WERI-Rb-1 (cell line): ENCODE data around the gene INHBB.

Source experiments
- DNase-seq: peaks from one replicate; pipeline ENCODE4 v3.0.0-alpha.2; 2020
- H3K27ac ChIP-seq: fragments of 250-450 bp; sonication (Bioruptor Pico); 2 replicates; pipeline ENCODE4 v1.5.1; 2020; ENCODE audit warnings: mild to moderate bottlenecking, moderate library complexity
- H3K27me3 ChIP-seq: fragments of 250-450 bp; sonication (Bioruptor Pico); 2 replicates; pipeline ENCODE4 v1.5.1; 2021; ENCODE audit warnings: mild to moderate bottlenecking, low read depth, moderate library complexity; ENCODE audit not compliant: insufficient read depth, severe bottlenecking
- H3K36me3 ChIP-seq: fragments of 250-450 bp; sonication (Bioruptor Pico); 2 replicates; pipeline ENCODE4 v1.5.1; 2020; ENCODE audit warnings: mild to moderate bottlenecking, moderate library complexity
- H3K4me3 ChIP-seq: 2 replicates; pipeline ENCODE4 v1.5.1; 2011; ENCODE audit warnings: low read depth, mild to moderate bottlenecking, control low read depth, low read length
- H3K9me3 ChIP-seq: fragments of 250-450 bp; sonication (Bioruptor Pico); 2 replicates; pipeline ENCODE4 v1.5.1; 2021; ENCODE audit warnings: mild to moderate bottlenecking, moderate library complexity; ENCODE audit not compliant: severe bottlenecking
- TF ChIP-seq, protein P1 (sequence below): IDR thresholded peaks from 2 replicates; pipeline ENCODE4 v1.5.1; 2011; ENCODE audit warnings: low read depth, mild to moderate bottlenecking, control low read depth, inconsistent platforms, low read length

The INHBB gene

DNA sequence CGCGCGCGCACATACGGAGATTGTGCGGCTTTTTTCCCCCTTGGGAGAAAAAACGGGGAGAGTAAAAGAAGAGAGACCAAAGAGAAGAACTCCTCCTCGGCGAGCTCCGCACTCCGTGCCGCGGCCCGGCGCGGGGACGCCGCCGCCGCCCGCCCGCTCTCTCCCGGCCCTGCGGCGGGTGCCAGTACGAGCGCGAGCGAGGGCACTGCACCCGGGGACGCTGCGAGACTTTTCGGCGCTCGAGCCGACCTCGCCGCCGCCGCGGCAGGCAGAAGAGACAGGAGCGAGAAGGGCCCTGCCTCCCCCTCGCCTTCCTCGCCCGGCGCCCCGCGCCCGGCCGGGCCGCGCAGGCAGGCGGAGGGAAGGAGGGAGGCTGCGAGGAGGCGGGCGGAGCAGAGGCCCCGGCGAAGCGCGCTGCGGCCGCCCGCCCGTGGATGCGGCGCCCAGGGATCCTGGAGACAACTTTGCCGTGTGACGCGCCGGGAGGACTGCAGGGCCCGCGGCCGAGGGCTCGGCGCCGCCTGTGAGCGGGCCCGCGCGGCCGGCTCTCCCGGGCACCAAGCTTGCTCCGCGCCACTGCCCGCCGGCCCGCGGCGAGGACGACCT, 857 bp upstream of the INHBB start:
- Histone ChIP-seq H3K36me3 (no peaks in the 10 kb centered on the region), H3K27me3 (peaks cover 29% of the 10 kb centered on the region), H3K27ac (no peak overlapping the region), H3K9me3 (no peaks in the 10 kb centered on the region), H3K4me3 (peak overlapping the region; percentile 30)
- TF ChIP-seq, protein P1, sequence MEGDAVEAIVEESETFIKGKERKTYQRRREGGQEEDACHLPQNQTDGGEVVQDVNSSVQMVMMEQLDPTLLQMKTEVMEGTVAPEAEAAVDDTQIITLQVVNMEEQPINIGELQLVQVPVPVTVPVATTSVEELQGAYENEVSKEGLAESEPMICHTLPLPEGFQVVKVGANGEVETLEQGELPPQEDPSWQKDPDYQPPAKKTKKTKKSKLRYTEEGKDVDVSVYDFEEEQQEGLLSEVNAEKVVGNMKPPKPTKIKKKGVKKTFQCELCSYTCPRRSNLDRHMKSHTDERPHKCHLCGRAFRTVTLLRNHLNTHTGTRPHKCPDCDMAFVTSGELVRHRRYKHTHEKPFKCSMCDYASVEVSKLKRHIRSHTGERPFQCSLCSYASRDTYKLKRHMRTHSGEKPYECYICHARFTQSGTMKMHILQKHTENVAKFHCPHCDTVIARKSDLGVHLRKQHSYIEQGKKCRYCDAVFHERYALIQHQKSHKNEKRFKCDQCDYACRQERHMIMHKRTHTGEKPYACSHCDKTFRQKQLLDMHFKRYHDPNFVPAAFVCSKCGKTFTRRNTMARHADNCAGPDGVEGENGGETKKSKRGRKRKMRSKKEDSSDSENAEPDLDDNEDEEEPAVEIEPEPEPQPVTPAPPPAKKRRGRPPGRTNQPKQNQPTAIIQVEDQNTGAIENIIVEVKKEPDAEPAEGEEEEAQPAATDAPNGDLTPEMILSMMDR, result no peak
- no peak for DNase-seq

DNA sequence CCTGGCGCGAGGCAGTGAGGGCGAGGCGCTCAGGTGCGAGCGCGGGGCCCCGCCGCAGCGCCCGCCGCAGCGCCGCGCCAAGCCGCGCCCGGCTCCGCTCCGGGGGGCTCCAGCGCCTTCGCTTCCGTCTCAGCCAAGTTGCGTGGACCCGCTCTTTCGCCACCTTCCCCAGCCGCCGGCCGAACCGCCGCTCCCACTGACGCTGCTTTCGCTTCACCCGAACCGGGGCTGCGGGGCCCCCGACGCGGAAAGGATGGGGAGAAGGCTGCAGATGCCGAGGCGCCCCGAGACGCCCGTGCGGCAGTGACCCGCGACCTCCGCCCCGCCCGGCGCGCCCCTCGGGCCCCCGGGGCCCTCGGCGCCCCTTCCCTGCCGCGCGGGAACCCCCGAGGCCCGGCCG, 328 bp upstream of the INHBB start:
- Histone ChIP-seq H3K27me3 (peaks cover 29% of the 10 kb centered on the region), H3K27ac (no peak overlapping the region), H3K36me3 (no peaks in the 10 kb centered on the region), H3K4me3 (peak overlapping the region; percentile 42), H3K9me3 (no peaks in the 10 kb centered on the region)
- DNase-seq, result no peak
- TF ChIP-seq, protein P1, result no peak

DNA sequence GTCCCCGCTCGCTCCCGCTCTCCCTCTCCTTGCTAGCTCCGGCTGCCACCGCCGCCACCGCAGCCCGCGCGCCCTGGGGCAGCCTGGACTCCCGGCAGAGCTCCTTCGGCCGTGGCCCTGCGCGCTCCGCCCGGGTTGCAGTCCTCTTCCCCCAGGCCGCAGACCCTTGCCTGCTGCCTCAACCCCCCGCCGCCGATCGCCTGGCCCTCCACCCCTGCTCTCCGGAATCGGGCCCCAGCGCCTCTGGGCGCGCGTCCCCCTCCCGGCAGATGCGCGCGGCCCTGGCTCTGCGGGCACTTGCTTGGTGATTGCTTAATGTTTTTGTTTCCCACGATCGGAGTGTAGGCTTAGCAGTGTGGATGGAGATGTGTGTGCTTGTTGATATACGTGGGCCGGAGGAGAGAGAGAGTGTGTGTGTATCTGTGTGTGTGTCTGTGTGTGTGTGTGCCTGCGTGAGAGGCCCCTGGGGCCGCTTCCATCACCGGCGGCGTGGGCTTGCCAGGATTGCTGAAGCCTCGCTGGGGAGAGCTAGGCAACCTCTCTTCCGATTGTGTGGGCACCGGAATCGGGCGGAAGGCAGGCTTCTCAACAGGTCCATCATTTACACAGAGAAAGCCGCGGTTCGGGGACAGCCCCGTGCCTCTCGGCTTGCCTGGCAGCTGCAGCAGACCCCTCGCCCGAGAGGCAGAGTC, 877 bp downstream of the INHBB start:
- DNase-seq, result no peak
- no peaks in the 10 kb centered on the region for H3K36me3 ChIP-seq
- peaks cover 29% of the 10 kb centered on the region for H3K27me3 ChIP-seq
- no peak overlapping the region for H3K27ac ChIP-seq
- no peaks in the 10 kb centered on the region for H3K9me3 ChIP-seq
- TF ChIP-seq, protein P1, result no peak
- H3K4me3 ChIP-seq, result peak overlapping the region; percentile 56

DNA sequence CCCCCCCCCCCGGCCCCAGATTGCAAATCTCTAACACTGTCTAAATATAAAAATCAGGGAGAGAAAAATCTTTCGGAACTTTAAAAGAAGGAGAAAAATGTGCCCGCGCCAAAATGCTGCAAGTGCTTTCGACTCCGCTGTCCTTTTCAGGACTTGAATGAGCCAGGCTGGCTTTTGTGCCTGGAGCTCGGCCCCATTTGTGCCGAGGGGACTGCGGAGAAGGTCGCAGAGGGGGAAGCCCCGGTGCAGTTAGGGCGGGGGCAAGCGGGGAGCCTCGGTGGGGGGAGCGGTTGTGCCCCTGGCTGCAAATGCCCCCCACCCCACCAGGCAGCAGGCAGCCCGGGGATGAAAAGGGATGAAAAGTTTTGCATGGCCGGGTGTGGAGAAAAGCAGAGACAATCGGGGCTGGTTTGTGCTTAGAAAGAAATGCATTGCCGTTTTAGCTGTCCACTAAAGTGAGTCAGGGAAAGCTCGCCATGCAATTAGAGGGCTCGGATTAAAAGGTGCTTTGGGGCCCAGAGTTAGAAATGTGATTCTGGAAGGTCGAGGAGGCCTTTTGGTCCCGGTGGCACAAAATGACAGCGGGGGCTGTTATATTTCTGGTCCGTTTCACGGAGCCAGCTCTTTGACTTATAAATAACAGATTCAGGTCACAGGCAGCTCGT, 1.6 kb downstream of the INHBB start:
- peak overlapping the region; percentile 56 for H3K4me3 ChIP-seq
- H3K27me3 ChIP-seq, result peaks cover 29% of the 10 kb centered on the region
- TF ChIP-seq, protein P1, result no peak
- no peak overlapping the region for H3K27ac ChIP-seq
- no peak for DNase-seq
- H3K36me3 ChIP-seq, result no peaks in the 10 kb centered on the region
- no peaks in the 10 kb centered on the region for H3K9me3 ChIP-seq

DNA sequence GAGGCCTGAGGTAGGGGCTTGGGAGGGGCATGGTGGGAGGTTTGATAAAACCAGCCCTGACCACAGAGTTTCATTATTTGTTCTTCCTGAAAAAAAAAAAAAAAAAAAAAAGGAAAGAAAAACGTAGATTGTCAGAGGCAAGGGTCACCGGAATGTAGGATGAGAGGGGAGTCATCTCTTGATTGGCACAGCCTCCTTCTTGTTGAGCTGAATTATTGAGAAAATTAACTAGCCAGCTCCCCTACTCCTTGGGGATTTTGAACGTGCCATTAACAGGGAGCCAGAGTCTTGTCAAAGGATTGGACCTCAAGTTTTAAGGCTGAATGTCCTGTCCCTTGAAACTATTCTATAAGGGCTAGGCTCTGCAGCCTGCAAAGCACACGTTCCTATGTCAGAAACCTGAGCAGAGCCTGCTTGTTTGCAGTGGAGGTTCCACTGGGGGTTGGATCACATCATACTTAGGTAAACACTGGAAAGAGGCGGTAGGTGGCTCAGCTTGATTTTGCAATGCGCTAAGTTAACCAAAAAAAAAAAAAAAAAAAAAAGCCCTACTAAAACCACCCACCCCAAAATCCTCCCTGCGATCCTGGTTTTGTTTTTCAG, 2.3 kb downstream of the INHBB start:
- H3K27ac ChIP-seq, result no peak overlapping the region
- peaks cover 29% of the 10 kb centered on the region for H3K27me3 ChIP-seq
- H3K4me3 ChIP-seq, result no peak overlapping the region
- TF ChIP-seq, protein P1, result no peak
- no peaks in the 10 kb centered on the region for H3K9me3 ChIP-seq
- no peaks in the 10 kb centered on the region for H3K36me3 ChIP-seq
- DNase-seq, result no peak
